ENCODE data around the gene SLC46A3. TPM values are rescaled to one million over a fixed set of nuclear protein-coding genes. Genes with fewer than 3 reads are reported as not detected.

Gene SLC46A3, protein sequence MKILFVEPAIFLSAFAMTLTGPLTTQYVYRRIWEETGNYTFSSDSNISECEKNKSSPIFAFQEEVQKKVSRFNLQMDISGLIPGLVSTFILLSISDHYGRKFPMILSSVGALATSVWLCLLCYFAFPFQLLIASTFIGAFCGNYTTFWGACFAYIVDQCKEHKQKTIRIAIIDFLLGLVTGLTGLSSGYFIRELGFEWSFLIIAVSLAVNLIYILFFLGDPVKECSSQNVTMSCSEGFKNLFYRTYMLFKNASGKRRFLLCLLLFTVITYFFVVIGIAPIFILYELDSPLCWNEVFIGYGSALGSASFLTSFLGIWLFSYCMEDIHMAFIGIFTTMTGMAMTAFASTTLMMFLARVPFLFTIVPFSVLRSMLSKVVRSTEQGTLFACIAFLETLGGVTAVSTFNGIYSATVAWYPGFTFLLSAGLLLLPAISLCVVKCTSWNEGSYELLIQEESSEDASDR
- total RNA-seq, result 1.7 and 2.2 TPM in 2 replicates

DNA sequence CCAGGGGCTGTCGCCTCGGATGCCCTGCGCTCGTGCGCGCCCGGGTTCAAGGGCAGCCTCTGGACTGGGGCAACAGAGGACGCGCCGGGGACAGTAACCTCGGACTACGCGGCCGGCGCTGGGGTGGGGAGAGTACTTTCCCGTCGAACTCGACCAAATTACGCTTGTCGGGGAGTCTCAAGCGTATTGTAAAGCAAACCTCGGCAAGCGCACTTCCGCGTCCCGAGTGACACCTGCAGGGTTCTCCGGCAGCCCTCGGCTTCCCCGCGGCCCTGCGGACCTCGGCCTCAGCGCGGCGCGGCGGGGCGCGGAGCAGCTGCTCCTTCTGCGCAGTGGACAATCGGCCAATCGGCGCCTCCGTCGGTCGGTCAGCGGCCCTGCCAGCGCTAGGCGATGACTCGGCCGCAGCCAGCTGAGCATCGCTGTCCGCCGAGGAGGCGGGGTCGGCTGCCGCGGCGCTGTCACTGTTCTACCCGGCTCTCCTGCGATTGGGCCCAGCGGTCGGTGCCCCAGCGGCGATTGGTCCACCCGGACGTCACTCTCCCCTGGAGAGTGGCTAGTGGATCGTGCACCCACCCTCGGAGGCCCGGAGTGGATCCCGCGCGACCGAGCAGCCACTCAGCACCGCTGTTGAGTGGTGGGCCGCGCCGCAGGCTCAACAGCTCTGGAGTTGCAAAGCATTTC, at the start of gene SLC46A3:
Gene SLC46A3 (minus strand): TSS at position 428 of the 684 bp plus-strand sequence. CDS start 972 bp downstream, outside the sequence.

DNA sequence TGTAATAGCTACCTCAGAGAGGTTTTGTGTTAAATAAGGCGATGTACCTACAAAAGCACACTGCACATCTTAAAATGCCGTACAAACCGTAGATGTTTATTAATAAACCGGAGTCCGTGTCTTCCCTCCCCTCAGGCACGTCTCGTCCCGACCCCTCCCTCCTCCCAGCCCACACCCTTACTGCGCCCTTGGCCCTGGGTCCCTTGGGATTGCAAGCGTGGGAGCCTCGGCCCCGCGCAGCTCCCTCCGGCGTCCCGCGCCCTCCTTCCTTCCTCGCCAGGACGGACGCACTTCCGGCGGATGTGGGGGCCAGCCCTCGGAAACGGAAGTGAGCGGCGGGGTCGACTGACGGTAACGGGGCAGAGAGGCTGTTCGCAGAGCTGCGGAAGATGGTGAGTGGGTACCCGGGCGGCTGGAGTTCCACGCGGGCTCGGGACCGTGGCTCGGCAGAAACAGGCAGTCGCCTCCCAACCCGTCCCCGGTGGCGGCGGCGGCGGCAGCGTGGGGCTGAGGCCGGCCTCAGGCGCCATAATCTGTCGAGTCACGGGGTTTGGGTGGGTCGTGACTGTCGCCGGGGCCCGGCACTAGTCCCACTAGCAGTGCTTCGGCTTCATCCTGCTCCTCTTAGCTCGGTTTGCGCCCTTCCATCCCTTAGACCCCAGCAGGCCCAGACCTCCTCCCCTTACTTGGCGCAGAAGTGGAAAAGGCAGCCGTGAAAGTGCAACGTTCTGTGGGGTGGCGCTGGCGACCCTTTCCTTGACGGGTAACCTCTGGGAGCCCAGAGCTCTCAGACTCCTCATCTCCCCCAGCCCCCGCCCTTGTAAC, 59.8 kb downstream of the SLC46A3 start, which contains the start of gene POMP:
Gene POMP (plus strand): TSS at position 335 of the 825 bp plus-strand sequence. CDS start 55 bp downstream, at position 390.

Other genes starting within 250 kb of the SLC46A3 start
- gene FLT1, start 223.8 kb downstream of the SLC46A3 start, total RNA-seq, result 65.1 and 74.6 TPM in 2 replicates
- 153 and 158 TPM in 2 replicates for gene POMP, start 59.8 kb downstream of the SLC46A3 start, total RNA-seq
- not detected in 2 replicates for gene MTUS2, start 101.4 kb upstream of the SLC46A3 start, total RNA-seq